Sigmoid colon (tissue), 7 donors: ENCODE measurements around the gene MYOZ1. TPM values are rescaled to one million over a fixed set of nuclear protein-coding genes. Genes with fewer than 3 reads are reported as not detected.

Experiments used
- DNase-seq: peaks from one replicate; pipeline ENCODE4 v3.0.0-alpha.2; 2019
- H3K27ac ChIP-seq, 4 donors: fragments of 200-600 bp; sonication (generic); one replicate each; pipeline ENCODE4 v1.5.1; 2016 to 2019; ENCODE audit warnings: mild to moderate bottlenecking in 1 of 4
- H3K27me3 ChIP-seq, 3 donors: fragments of 200-600 bp; sonication (generic); one replicate each; pipeline ENCODE4 v1.5.1; 2019; ENCODE audit warnings: mild to moderate bottlenecking in 1 of 3
- H3K36me3 ChIP-seq, 4 donors: fragments of 200-600 bp; sonication (generic); one replicate each; pipeline ENCODE4 v1.5.1; 2016 to 2019
- H3K4me1 ChIP-seq, 4 donors: fragments of 200-600 bp; sonication (generic); one replicate each; pipeline ENCODE4 v1.5.1; 2017 to 2019
- H3K4me3 ChIP-seq, 4 donors: fragments of 200-600 bp; sonication (generic); one replicate each; pipeline ENCODE4 v1.5.1; 2017 to 2019; ENCODE audit warnings: mild to moderate bottlenecking in 2 of 4, moderate library complexity in 1 of 4
- H3K9me3 ChIP-seq, 4 donors: fragments of 200-600 bp in 3 of 4; sonication (generic) in 3 of 4; one replicate each; pipeline versions ENCODE4 v1.5.1 to v1.6.1; 2013 to 2019
- CTCF ChIP-seq, 4 experiments: fragments of 450-650 bp in 3 of 4; fragments of 200-600 bp in 1 of 4; IDR thresholded peaks; one replicate each; pipeline ENCODE4 v1.5.1; 2016 to 2019; ENCODE audit warnings: antibody characterized with exemption in 4 of 4, mild to moderate bottlenecking in 3 of 4, moderate library complexity in 2 of 4
- EP300 ChIP-seq, 4 donors: sonication (generic); formaldehyde crosslinking; IDR thresholded peaks; one replicate each; pipeline ENCODE4 v1.6.1; 2017; ENCODE audit warnings: antibody characterized with exemption in 4 of 4
- POLR2A ChIP-seq, 2 donors: fragments of 450-650 bp; IDR thresholded peaks; one replicate each; pipeline ENCODE4 v1.6.1; 2016; ENCODE audit warnings: antibody characterized with exemption in 2 of 2, mild to moderate bottlenecking in 2 of 2, moderate library complexity in 2 of 2
- POLR2AphosphoS5 ChIP-seq, 4 donors: sonication (generic); formaldehyde crosslinking; IDR thresholded peaks; one replicate each; pipeline ENCODE4 v1.6.1; 2017; ENCODE audit warnings: antibody characterized with exemption in 4 of 4
- WGBS, 2 donors: extraction: QIAGEN DNeasy Blood & Tissue Kit; methylation state at CpG; one replicate each; pipeline ENCODE4 v1.1.7; 2013; 5-methylcytosine and 5-hydroxymethylcytosine counted together
- intact Hi-C: fragments of 100-400 bp; cut with DNase I; formaldehyde crosslinking; loops from one replicate; pipeline ENCODE4 v1.15.1; 2023
- polyA plus RNA-seq, 3 donors: library from polyadenylated mRNA; stranded (reverse); fragments of 200-250 nt; gene quantifications; one replicate each; pipeline ENCODE4 v1.2.3, GENCODE V29; 2013
- total RNA-seq, 4 donors: library from RNA; depleted of rRNA; stranded (reverse); fragments of >200 nt; gene quantifications; one replicate each; pipeline ENCODE4 v1.1.0, GENCODE V29; 2016
- donor health status: healthy with polysubstance abuse.
- donor health status: Bipolar disorder and iron deficiency.
- donor health status: healthy.

MYOZ1 gene
- total and polyA plus RNA-seq, 7 donors = 0.17 to 1.2 TPM; not detected in 5

- WGBS, 2 donors = 81 to 85% methylated on average over 2 of the region's 2 CpGs
- Histone ChIP-seq H3K27me3 (no peaks in the 10 kb centered on the region), H3K36me3 (no peaks in the 10 kb centered on the region), H3K9me3 (no peaks in the 10 kb centered on the region), H3K4me3 (no peak overlapping the region), H3K27ac (no peak overlapping the region), H3K4me1 (peaks cover 0 to 18% (median 11%) of the 10 kb centered on the region in 4 donors)
- DNase-seq = no peak
- intact Hi-C loops = no loop called here
- TF ChIP-seq EP300 (IDR thresholded peaks at IDR 0.05) (no peak), POLR2A (IDR thresholded peaks at IDR 0.05) (no peak), POLR2AphosphoS5 (IDR thresholded peaks at IDR 0.05) (no peak), CTCF (IDR thresholded peaks at IDR 0.05) (no peak)
Measured at GRCh38 chr10:73643362-73643761, 2.1 kb upstream of the MYOZ1 start.

GRCh38 chr10:73639286-73639685 is 2.0 kb downstream of the MYOZ1 start:
- Histone ChIP-seq H3K9me3 (no peaks in the 10 kb centered on the region), H3K36me3 (no peaks in the 10 kb centered on the region), H3K27ac (no peak overlapping the region), H3K27me3 (no peaks in the 10 kb centered on the region), H3K4me3 (no peak overlapping the region), H3K4me1 (peaks cover 0 to 6% (median 0%) of the 10 kb centered on the region in 4 donors)
- TF ChIP-seq POLR2A (IDR thresholded peaks at IDR 0.05) (no peak), EP300 (IDR thresholded peaks at IDR 0.05) (no peak), CTCF (IDR thresholded peaks at IDR 0.05) (no peak), POLR2AphosphoS5 (IDR thresholded peaks at IDR 0.05) (no peak)
- DNase-seq = no peak
- intact Hi-C loops = no loop called here
- WGBS, 2 donors = 90 to 95% methylated on average over 3 of the region's 3 CpGs

- H3K27ac ChIP-seq = no peak overlapping the region
- intact Hi-C loops = no loop called here
- no peak overlapping the region for H3K4me3 ChIP-seq
- no peaks in the 10 kb centered on the region for H3K27me3 ChIP-seq
- no peaks in the 10 kb centered on the region for H3K9me3 ChIP-seq
- DNase-seq = peak; percentile 19
- TF ChIP-seq EP300 (IDR thresholded peaks at IDR 0.05) (no peak), POLR2AphosphoS5 (IDR thresholded peaks at IDR 0.05) (no peak), CTCF (IDR thresholded peaks at IDR 0.05) (no peak), POLR2A (IDR thresholded peaks at IDR 0.05) (no peak)
- 59 to 64% methylated on average over 1 of the region's 1 CpG for WGBS, 2 donors
- no peaks in the 10 kb centered on the region for H3K36me3 ChIP-seq
- H3K4me1 ChIP-seq = no peaks in the 10 kb centered on the region
Measured at GRCh38 chr10:73635781-73636180, 5.5 kb downstream of the MYOZ1 start.

GRCh38 chr10:73634421-73634820 is 6.9 kb downstream of the MYOZ1 start:
- peak; percentile 47 for DNase-seq

GRCh38 chr10:73629165-73629564 is 12.1 kb downstream of the MYOZ1 start:
- 86 to 95% methylated on average over 5 of the region's 5 CpGs for WGBS, 2 donors
- Histone ChIP-seq H3K4me3 (no peak overlapping the region), H3K4me1 (peaks cover 0 to 15% (median 7%) of the 10 kb centered on the region in 4 donors), H3K9me3 (no peaks in the 10 kb centered on the region), H3K27ac (no peak overlapping the region), H3K36me3 (no peaks in the 10 kb centered on the region), H3K27me3 (no peaks in the 10 kb centered on the region)
- TF ChIP-seq POLR2AphosphoS5 (IDR thresholded peaks at IDR 0.05) = no peak
- no peak for TF ChIP-seq EP300 (IDR thresholded peaks at IDR 0.05)
- peak; percentile 21 for DNase-seq
- intact Hi-C loops = no loop called here

More at GRCh38 chr10:73634421-73634820, 6.9 kb downstream of the MYOZ1 start:
- H3K27me3 ChIP-seq = no peaks in the 10 kb centered on the region
- no peaks in the 10 kb centered on the region for H3K9me3 ChIP-seq
- TF ChIP-seq POLR2AphosphoS5 (IDR thresholded peaks at IDR 0.05) = no peak
- WGBS, 2 donors = 74 to 88% methylated on average over 5 of the region's 5 CpGs
- intact Hi-C loops = no loop called here
- H3K4me3 ChIP-seq = no peak overlapping the region
- H3K27ac ChIP-seq = no peak overlapping the region
- no peaks in the 10 kb centered on the region for H3K36me3 ChIP-seq
- no peaks in the 10 kb centered on the region for H3K4me1 ChIP-seq

GRCh38 chr10:73628405-73628804 is 12.9 kb downstream of the MYOZ1 start:
- intact Hi-C loops = no loop called here
- Histone ChIP-seq H3K27ac (no peak overlapping the region), H3K27me3 (no peaks in the 10 kb centered on the region), H3K4me3 (no peak overlapping the region), H3K4me1 (peaks cover 0 to 15% (median 7%) of the 10 kb centered on the region in 4 donors), H3K36me3 (no peaks in the 10 kb centered on the region), H3K9me3 (no peaks in the 10 kb centered on the region)
- DNase-seq = peak; percentile 28
- WGBS, 2 donors = 14 to 68% methylated on average over 7 of the region's 7 CpGs
- TF ChIP-seq EP300 (IDR thresholded peaks at IDR 0.05) = no peak
- TF ChIP-seq CTCF (IDR thresholded peaks at IDR 0.05) = no peak
- TF ChIP-seq POLR2A (IDR thresholded peaks at IDR 0.05) = no peak
- TF ChIP-seq POLR2AphosphoS5 (IDR thresholded peaks at IDR 0.05) = no peak
